ENCODE measurements around the gene PURB. TPM values are rescaled to one million over a fixed set of nuclear protein-coding genes. Genes with fewer than 3 reads are reported as not detected.

PURB gene
- total RNA-seq, 4 donors from 2014 or later = 16.4 to 27.7 (median 21.5) TPM

DNA sequence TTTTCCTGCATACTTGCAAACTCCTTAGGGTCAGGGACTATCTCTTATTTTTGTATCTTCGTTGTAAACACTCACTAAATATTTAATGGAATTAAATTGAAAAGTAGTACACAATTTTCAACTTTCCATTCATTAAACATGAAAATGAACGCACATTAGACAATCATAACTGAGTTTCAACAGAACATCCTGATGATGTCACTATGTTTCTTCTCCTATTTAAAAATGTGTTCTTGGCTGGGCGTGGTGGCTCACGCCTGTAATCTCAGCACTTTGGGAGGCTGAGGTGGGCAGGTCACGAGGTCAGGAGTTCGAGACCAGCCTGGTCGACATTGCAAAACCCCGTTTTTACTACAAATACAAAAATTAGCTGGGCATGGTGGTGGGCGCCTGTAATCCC, 14.1 kb upstream of the PURB start:
- TF ChIP-seq POLR2A (IDR thresholded peaks at IDR 0.05) = no peak
- TF ChIP-seq, protein P1, sequence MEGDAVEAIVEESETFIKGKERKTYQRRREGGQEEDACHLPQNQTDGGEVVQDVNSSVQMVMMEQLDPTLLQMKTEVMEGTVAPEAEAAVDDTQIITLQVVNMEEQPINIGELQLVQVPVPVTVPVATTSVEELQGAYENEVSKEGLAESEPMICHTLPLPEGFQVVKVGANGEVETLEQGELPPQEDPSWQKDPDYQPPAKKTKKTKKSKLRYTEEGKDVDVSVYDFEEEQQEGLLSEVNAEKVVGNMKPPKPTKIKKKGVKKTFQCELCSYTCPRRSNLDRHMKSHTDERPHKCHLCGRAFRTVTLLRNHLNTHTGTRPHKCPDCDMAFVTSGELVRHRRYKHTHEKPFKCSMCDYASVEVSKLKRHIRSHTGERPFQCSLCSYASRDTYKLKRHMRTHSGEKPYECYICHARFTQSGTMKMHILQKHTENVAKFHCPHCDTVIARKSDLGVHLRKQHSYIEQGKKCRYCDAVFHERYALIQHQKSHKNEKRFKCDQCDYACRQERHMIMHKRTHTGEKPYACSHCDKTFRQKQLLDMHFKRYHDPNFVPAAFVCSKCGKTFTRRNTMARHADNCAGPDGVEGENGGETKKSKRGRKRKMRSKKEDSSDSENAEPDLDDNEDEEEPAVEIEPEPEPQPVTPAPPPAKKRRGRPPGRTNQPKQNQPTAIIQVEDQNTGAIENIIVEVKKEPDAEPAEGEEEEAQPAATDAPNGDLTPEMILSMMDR (IDR thresholded peaks at IDR 0.05) = no peak
- no peak overlapping the region for H3K27ac ChIP-seq
- H3K36me3 ChIP-seq = no peaks in the 10 kb centered on the region
- no peak overlapping the region for H3K4me3 ChIP-seq
- WGBS, 2 donors = 76 to 83% methylated on average over 9 of the region's 9 CpGs
- DNase-seq = no peak
- intact Hi-C loops (cut with DNase I) = no loop called here
- H3K4me1 ChIP-seq = no peaks in the 10 kb centered on the region
- no peaks in the 10 kb centered on the region for H3K27me3 ChIP-seq
- no peaks in the 10 kb centered on the region for H3K9me3 ChIP-seq

DNA sequence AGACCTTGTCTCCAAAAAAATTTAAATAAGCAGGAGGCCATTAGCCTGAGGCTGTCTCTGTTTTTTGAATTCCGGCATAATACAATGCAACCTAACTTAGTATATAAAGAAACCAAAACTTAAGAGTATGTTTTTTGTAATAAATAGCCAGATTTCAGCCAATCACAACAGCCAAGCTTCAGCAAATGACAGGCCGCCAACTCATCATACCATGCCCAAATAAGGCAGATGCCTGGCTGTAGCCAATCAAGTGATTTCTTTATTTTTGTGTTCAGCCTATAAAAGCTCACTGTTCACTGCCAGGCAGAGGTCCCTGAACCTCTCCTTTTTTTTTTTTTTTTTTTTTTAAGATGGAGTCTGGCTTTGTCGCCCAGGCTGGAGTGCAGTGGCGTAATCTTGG, 12.7 kb upstream of the PURB start:
- H3K27me3 ChIP-seq = no peaks in the 10 kb centered on the region
- no peak overlapping the region for H3K27ac ChIP-seq
- TF ChIP-seq, protein P1 (IDR thresholded peaks at IDR 0.05) = no peak
- TF ChIP-seq POLR2A (IDR thresholded peaks at IDR 0.05) = no peak
- WGBS, 2 donors = 98 to 99% methylated on average over 4 of the region's 4 CpGs
- DNase-seq = no peak
- H3K4me1 ChIP-seq = peaks cover 0 to 8% (median 6%) of the 10 kb centered on the region in 3 donors
- H3K36me3 ChIP-seq = no peaks in the 10 kb centered on the region
- no peaks in the 10 kb centered on the region for H3K9me3 ChIP-seq
- intact Hi-C loops (cut with DNase I) = no loop called here
- no peak overlapping the region for H3K4me3 ChIP-seq

DNA sequence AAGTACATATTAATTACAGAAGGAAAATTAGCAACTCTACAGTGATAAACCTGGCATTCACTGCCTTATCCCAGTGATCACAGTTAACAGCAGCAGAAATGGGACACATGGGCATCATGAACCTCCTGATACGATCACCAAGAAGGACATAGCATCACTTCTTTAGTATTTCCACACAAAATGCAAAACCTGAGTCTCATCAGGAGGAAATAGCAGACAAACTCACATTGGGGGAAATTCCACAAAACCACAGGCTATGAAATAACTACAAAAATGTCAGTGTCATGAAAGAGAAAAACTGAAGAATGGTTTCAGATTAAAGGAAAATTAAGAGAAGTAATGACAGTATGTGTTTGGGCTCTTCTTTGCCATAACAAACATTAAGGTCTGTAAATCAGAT, 12.0 kb upstream of the PURB start:
- WGBS, 2 donors = 67 to 79% methylated on average over 1 of the region's 1 CpG
- Histone ChIP-seq H3K9me3 (no peaks in the 10 kb centered on the region), H3K36me3 (no peaks in the 10 kb centered on the region), H3K27ac (no peak overlapping the region), H3K27me3 (no peaks in the 10 kb centered on the region), H3K4me3 (no peak overlapping the region), H3K4me1 (peaks cover 0 to 8% (median 6%) of the 10 kb centered on the region in 3 donors)
- DNase-seq = no peak
- intact Hi-C loops (cut with DNase I) = no loop called here
- TF ChIP-seq POLR2A (IDR thresholded peaks at IDR 0.05) = no peak
- TF ChIP-seq, protein P1 (IDR thresholded peaks at IDR 0.05) = no peak

DNA sequence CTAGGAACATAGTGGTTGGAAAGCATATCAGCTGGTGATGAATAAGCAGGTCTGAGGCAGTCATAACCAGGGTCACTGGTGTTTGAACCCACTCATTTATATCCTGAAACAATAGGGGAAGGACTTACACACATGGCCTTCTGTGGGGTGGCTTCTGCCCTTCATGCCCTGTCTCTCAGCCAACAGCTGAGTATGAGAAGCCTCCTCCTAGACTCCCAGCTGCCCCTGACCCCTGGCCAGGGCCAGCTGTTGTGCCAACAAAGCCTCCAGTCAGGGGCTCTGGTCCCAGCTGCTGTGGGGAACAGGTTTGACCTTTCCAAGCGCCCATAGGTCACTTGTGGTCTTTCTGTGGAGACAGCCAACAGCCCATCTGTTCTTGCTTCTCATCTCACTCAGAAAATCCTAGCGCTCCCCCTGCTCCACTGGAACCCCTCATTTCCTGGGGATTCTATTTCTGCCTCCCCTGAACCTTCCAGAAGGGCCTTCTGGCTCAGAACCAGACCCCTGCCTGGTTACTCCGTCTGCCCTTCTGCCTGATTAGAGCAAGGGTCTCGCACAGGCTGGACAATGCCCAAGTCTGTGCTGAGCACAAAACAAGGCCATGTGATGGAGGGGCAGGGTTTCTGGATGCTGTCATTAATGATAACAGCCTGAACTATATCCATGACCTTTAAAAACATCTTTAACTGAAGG, 9.7 kb upstream of the PURB start:
- Histone ChIP-seq H3K27ac (no peak overlapping the region), H3K4me1 (peaks cover 0 to 8% (median 6%) of the 10 kb centered on the region in 3 donors), H3K36me3 (no peaks in the 10 kb centered on the region), H3K27me3 (no peaks in the 10 kb centered on the region), H3K4me3 (no peak overlapping the region), H3K9me3 (no peaks in the 10 kb centered on the region)
- intact Hi-C loops (cut with DNase I) = no loop called here
- no peak for TF ChIP-seq POLR2A (IDR thresholded peaks at IDR 0.05)
- TF ChIP-seq, protein P1 (IDR thresholded peaks at IDR 0.05) = no peak
- 79 to 81% methylated on average over 2 to 4 of the region's 4 CpGs for WGBS, 2 donors
- DNase-seq = no peak

DNA sequence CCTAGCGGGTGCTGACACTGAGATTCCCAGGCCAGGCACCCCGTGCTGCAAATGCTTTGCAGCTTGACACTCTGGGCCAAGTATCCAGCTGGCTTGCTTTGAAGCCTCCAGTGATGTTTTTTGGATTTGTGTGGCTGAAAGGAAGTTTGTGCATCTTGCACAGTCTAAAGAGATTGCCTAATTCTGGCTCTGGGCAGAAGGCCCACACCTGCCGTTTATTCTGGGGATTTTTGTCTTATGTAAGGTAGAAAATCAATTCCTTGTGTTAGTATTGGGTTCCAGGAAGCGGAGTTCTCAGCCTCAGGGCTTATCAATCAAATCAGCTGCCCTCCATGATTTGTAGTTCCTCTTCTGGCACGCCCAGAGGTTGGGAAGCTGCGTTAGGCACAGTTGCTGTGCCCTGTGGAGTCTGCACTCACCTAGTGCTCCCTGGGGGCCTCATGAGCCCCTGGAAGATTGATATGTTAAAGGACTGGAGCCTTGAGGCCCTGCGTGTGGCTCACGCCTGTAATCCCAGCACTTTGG, 8.4 kb upstream of the PURB start:
- peaks cover 0 to 8% (median 6%) of the 10 kb centered on the region in 3 donors for H3K4me1 ChIP-seq
- DNase-seq = no peak

More for the DNA sequence above, 8.4 kb upstream of the PURB start:
- intact Hi-C loops (cut with DNase I) = no loop called here
- no peaks in the 10 kb centered on the region for H3K36me3 ChIP-seq
- no peaks in the 10 kb centered on the region for H3K27me3 ChIP-seq
- H3K4me3 ChIP-seq = no peak overlapping the region
- no peaks in the 10 kb centered on the region for H3K9me3 ChIP-seq
- WGBS, 2 donors = 34% methylated on average over 5 to 7 of the region's 8 CpGs
- no peak for TF ChIP-seq POLR2A (IDR thresholded peaks at IDR 0.05)
- TF ChIP-seq, protein P1 (IDR thresholded peaks at IDR 0.05) = no peak
- H3K27ac ChIP-seq = no peak overlapping the region

All from esophagus squamous epithelium (tissue), 5 donors.